CD1c-positive myeloid dendritic cell (primary cell): ENCODE results near the gene UQCRC1.

ENCODE experiments used
- DNase-seq: peaks from one replicate; pipeline ENCODE4 v3.0.0-alpha.2; 2016; ENCODE audit errors: extremely low spot score

The UQCRC1 gene

DNA sequence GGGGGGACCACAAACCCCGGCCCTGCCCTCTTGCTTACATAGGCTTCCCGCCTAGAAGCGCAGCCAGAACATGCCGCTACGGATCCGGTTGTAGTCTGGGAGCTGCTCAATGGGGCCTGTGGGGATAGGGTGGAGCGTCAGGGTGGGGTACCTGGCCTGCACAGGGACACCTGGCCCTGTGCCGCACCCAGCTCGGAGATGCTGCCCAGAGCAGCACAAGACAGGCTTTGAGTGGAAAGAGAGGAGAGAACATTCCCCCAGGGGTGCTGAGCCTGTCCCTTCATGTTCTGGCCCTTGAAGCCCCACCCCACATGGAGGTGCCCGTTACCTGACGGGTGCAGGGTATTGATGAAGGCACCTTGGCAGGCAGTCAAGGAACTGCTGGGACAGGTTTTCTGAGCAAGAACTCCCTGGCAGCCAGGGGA lies 10.4 kb downstream of the UQCRC1 start:
- no peak for DNase-seq

DNA sequence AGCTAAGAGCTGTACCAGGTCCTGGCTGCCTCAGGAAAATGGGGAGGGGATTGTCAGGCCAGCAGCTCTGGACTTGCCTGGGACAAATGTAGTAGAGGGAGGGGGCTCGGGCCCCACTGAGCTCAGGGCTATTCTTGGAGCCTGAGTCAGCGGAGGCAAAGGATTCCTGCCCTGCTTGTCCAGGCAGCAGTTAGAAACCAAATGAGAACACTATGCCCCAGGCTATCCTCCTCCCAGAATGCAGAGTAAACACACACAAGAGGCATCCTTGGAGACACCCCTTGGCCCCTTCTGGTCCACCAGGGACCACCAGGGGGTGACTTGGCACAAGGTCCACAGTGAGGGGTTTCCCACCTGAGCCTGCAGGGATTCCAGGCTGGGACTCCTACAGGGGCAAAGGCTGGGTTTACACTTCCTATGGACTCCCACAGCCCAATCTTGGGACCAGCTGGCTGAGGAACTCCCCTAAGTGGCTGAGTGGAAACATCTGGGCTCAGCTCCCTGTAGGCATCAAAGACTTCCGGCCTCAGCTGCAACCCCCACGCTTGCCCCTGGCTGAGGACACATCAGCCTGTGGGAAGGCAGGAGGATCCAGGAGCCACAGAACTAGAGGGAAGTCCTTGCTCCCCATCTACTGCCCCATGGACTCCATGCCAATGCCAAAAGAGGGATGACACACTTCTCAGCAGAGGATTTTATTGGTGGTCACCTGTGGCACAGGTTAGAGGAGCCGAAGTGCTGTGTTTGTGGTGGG lies 10.9 kb downstream of the UQCRC1 start:
- DNase-seq, result no peak

DNA sequence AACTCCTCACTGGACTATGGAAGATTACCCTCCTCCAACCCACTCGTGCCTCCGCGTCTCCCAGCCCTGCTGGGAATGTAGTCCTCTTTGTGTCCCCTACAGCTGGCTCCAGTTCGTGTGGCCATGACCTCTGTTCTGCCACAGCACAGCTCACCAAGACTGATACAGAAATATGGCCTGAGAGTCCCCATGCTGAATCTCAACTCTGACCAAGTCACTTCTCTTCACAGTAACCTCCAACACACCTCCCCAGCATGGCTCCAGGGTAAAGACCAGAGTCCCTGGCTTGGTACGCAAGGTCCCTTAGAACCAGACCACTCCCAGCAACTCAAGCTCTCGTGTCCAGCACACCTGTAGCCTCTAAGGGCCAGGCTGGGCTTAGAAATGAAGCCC lies 12.0 kb downstream of the UQCRC1 start:
- no peak for DNase-seq

DNA sequence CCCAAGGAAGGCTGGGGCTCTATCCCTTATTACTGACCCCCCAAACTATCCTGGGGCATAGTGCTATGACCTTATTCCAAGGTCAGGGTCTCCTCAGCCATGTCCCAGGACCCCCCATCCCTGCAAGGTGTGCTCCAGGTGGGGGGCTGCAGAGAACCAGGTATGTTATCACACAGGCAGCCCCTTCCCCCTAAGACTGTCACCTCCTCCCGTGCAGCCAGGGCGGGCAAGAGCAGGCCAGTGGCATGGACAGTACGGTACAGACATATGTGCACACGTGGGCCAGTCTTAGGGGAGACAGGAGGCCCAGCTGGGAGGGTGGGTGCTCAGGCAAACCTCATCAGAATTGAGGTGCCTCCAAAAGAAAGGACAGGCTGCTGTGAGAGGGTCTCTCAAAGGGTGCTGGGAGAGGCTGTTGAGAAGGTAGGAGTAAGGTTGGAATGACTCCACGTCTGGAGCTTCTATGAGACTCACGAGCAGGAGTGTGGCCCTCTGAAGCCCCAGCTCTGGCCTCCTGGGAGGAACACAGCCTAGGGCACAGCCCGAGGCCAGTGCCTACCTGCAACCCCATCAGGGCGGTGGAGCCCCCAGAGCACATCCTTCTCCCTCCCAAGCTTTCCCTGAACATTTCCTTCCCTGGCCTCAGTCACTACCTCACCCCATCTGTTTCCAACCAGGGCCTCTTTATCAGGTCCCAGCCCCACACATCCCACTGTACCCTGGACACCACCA lies 12.6 kb downstream of the UQCRC1 start:
- DNase-seq, result no peak

DNA sequence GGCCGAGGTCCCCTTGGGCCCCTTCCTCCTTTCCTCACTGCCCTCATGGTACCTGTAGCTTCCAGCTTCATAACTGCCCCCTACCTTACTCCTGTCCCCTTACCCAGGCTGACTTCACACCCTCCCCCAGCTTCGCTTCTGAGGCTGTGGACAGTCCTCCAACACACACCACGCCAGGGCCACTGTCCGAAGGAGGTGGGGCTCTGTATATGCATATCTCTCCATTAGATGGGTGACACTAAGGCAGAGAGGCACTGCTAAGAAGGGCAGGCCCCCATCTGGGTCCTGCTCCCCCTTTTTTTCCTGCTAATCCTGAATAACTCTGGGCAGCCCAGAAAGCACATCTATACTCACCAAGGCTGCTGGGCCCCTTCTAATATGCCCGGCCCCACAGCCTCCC lies 13.3 kb downstream of the UQCRC1 start:
- no peak for DNase-seq

GRCh38 chr3:48595526-48596121 lies 13.8 kb downstream of the UQCRC1 start:
- peak; percentile 50 for DNase-seq

GRCh38 chr3:48595075-48595525 lies 14.3 kb downstream of the UQCRC1 start, which contains the start of gene COL7A1:
Gene COL7A1 (minus strand): TSS chr3:48595329. CDS start chr3:48595159, 170 bp downstream.
- DNase-seq, result peak; percentile 4

GRCh38 chr3:48594417-48595049 lies 14.9 kb downstream of the UQCRC1 start:
- DNase-seq, result no peak

- DNase-seq, result no peak
Measured at GRCh38 chr3:48593337-48593736, 16.1 kb downstream of the UQCRC1 start.

DNA sequence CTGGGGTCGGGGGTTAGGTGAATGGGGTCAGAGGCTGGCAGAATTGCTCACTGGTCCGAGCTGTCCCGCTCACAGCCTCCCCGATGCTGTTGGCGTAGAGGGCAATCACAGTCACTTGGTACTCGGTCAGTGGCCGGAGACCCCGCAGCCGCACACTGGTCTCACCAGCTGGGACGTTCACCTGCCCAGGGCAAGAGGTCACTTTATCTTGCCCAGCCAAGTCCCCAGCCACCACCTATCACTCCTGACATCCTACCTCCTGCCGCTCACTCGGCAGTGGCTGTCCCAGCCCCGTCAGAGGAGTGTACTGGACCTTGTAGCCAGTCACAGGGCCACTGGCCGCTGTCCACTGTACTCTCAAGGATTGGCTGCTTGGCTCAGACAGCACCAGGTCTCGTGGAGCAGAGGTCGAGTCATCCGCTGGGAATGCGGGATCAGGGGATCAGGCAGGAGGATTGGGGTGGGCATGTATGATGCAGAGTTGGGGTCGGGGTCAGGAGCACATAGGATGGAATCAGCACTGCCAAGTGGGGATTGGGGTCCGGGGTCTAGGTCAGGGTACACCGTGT lies 16.8 kb downstream of the UQCRC1 start:
- no peak for DNase-seq

DNA sequence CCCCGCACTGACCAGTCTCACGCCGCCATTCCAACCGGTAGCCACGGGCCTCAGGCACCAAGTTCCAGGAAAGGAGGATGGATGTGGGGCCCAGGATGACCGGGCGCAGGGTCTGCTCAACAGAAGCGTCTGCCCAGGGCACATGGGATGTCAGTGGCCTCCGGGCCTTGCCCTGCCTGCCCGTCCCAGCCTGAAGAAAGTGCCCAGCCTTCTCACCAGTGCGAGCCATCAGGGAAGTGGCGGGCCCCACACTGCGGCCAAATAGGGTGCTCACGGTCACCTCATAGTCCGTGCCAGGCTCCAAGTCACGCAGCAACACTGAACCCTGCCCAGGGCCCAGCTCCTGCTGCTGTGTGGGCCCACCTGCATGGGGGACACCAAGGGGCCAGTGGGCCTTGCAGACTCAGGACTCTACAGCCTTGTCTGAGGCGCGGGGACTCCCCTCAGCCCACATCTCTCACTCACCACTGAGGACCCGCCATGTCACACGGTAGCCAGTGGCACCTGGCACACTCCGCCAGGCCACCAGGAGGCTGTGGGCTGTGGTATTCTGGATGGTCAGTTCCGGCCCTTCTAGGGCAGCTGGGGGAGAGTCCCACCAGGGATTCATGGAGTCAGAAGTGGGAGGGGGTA lies 17.4 kb downstream of the UQCRC1 start:
- DNase-seq, result no peak

GRCh38 chr3:48591436-48591835 lies 18.0 kb downstream of the UQCRC1 start:
- no peak for DNase-seq

DNA sequence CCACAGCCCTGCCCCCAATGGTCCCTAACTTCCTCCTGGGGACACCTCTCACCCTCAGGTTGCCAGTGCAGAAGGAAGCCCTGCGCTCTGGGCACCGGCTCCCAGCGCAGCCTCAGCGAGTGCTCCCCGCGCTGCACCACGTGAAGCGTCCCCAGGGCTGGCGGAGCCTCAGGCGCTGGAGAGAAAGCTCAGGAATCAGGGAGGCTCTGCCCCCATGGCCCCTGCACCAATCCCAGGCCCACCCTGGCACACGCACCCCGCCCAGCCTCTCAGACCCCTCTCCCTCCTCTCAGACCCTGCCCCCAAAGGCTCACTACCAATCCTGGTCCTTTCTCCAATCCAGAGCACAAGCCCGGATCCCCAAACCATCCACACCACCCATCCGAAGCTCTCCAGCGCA lies 21.2 kb downstream of the UQCRC1 start:
- DNase-seq, result no peak

DNA sequence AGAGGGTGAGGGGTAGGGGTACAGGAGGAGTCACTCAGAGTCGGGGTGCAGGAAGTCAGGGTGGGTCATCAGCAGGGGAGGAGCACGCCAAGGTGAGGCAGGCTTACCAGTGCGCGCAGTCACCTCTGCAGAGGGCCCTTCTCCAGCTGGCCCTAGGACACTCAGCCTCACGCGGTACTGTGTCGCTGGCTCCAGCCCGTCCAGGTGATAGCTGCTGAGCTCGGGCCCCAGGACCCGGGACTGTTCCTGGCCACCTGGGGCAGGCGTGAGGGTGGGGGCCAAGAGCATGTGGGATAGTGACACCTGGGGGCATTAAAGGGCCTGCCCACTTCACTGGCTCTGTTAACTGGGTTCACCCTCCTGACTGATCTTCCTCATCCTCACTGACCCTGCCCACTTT lies 21.8 kb downstream of the UQCRC1 start:
- DNase-seq, result no peak

DNA sequence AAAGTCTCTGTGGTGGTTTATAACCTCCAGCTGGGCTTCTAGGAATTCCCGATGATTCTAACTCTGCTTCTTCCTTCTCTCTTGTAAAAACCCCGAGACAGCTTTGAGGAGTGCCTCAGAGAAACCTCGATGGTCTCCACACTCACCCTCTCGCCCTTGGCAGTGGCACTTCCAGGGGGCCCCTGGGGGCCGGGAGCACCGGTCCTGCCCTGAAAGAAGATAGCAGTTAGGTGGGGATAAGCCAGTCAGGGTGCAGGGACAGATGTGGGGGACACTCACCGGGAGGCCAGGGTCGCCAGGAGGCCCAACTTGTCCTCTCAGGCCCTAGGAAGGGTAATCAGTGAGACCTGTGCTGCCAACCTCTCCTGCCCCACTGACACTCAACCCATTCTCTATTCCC lies 24.0 kb downstream of the UQCRC1 start:
- no peak for DNase-seq

- no peak for DNase-seq
Measured at GRCh38 chr3:48584836-48585235, 24.6 kb downstream of the UQCRC1 start.

GRCh38 chr3:48581621-48582481 lies 27.6 kb downstream of the UQCRC1 start:
- DNase-seq, result no peak

DNA sequence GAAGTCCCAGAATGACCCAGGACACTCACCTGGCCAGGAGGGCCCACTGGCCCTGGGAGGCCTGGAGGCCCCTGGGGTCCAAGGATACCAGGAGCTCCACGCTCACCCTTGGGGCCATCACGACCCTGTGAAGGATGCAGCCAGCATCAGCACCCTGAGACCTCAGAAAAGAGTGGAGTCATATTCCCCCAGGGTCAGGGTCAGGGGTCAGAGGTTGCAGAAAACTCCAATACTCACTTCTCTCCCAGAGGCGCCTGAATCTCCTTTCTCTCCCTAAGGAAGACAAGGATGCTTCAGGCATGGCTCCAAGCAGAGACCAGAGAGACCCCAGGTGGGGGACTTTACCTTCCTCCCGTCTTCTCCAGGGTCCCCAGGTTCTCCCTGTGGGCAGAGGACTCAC lies 32.8 kb downstream of the UQCRC1 start:
- DNase-seq, result no peak

DNA sequence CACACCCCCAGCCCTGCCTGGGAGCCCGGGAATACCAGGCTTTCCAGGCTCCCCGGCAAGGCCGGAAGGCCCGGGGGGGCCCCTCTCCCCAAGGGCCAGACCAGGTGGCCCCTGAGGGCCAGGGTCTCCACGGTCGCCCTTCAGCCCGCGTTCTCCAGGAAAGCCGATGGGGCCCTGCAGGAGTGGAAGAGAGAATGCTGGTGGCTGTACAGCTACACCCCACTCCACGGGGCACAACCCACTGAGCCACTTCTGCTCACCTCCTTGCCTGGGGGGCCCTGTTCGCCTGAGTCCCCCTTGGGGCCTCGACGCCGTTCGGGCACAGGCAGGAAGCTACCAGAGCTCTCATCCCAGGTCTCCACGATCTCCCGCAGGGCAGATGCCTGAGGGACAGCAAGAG lies 34.1 kb downstream of the UQCRC1 start:
- DNase-seq, result no peak

GRCh38 chr3:48573973-48574585 lies 35.4 kb downstream of the UQCRC1 start:
- DNase-seq, result no peak
